ENCODE measurements around the gene RUBCN. TPM values are rescaled to one million over a fixed set of nuclear protein-coding genes. Genes with fewer than 3 reads are reported as not detected.

Gene RUBCN
- total RNA-seq, 4 donors from 2014 or later: 24.0 to 63.7 (median 43.4) TPM

- TF ChIP-seq CTCF (IDR thresholded peaks at IDR 0.05; ENCODE audit: low read depth): no peak
Observed at GRCh38 chr3:197683191-197683590, 53.5 kb downstream of the RUBCN start.

GRCh38 chr3:197682713-197683112, 54.0 kb downstream of the RUBCN start:
- no peak for TF ChIP-seq CTCF (IDR thresholded peaks at IDR 0.05; ENCODE audit: low read depth)

GRCh38 chr3:197680955-197681521, 55.7 kb downstream of the RUBCN start:
- no peak for TF ChIP-seq CTCF (IDR thresholded peaks at IDR 0.05; ENCODE audit: low read depth)

GRCh38 chr3:197675951-197676350, 60.8 kb downstream of the RUBCN start:
- TF ChIP-seq CTCF (IDR thresholded peaks at IDR 0.05; ENCODE audit: low read depth): no peak

GRCh38 chr3:197675563-197675860, 61.2 kb downstream of the RUBCN start:
- TF ChIP-seq CTCF (IDR thresholded peaks at IDR 0.05; ENCODE audit: low read depth): no peak

GRCh38 chr3:197674741-197675562, 61.8 kb downstream of the RUBCN start:
- no peak for TF ChIP-seq CTCF (IDR thresholded peaks at IDR 0.05; ENCODE audit: low read depth)

GRCh38 chr3:197673170-197673569, 63.5 kb downstream of the RUBCN start:
- TF ChIP-seq CTCF (IDR thresholded peaks at IDR 0.05; ENCODE audit: low read depth): no peak
